GM12872 (cell line): ENCODE results near the gene SRP68.

Experiments used
- CTCF ChIP-seq: IDR thresholded peaks from 3 replicates; pipeline ENCODE4 v1.5.1; 2011; ENCODE audit warnings: low read depth, mild to moderate bottlenecking, low read length, moderate library complexity; ENCODE audit not compliant: insufficient read depth

The SRP68 gene

GRCh38 chr17:75994802-75995370, 77.4 kb downstream of the SRP68 start:
- TF ChIP-seq CTCF, result no peak

- no peak for TF ChIP-seq CTCF
These were observed 80.9 kb downstream of the SRP68 start for GRCh38 chr17:75991396-75991795.
